SJSA1 (cell line): ENCODE measurements around the gene HSPB9. TPM values are rescaled to one million over a fixed set of nuclear protein-coding genes. Genes with fewer than 3 reads are reported as not detected.

Experiments
- DNase-seq, 2 experiments: peaks; one replicate each; pipeline ENCODE4 v3.0.0-alpha.2; 2015 to 2020; ENCODE audit warnings: low spot score in 2 of 2, low read depth in 1 of 2
- H3K27ac ChIP-seq: fragments of 250-450 bp; sonication (Bioruptor Pico); 2 replicates; pipeline ENCODE4 v1.5.1; 2020; ENCODE audit warnings: mild to moderate bottlenecking, moderate library complexity
- H3K27me3 ChIP-seq: fragments of 250-450 bp; sonication (Bioruptor Pico); replicated peaks from 2 replicates; pipeline ENCODE4 v1.5.1; 2020; ENCODE audit warnings: mild to moderate bottlenecking, moderate library complexity
- H3K36me3 ChIP-seq: fragments of 250-450 bp; sonication (Bioruptor Pico); 2 replicates; pipeline ENCODE4 v1.5.1; 2020; ENCODE audit warnings: mild to moderate bottlenecking
- H3K4me1 ChIP-seq: fragments of 250-450 bp; sonication (Bioruptor Pico); replicated peaks from 2 replicates; pipeline ENCODE4 v1.6.1; 2021; ENCODE audit warnings: mild to moderate bottlenecking
- H3K4me3 ChIP-seq: fragments of 250-450 bp; sonication (Bioruptor Pico); 2 replicates; pipeline ENCODE4 v1.5.1; 2020; ENCODE audit warnings: mild to moderate bottlenecking
- H3K9me3 ChIP-seq: fragments of 250-450 bp; sonication (Bioruptor Pico); replicated peaks from 2 replicates; pipeline ENCODE4 v1.5.1; 2020; ENCODE audit warnings: mild to moderate bottlenecking
- total RNA-seq: library from RNA; depleted of rRNA; stranded (reverse); fragments of >200 nt; shearing (Covaris generic); gene quantifications from 2 replicates; pipeline ENCODE4 v1.2.3, GENCODE V29; 2014

Gene HSPB9
- total RNA-seq, 1 experiment from 2014 or later: not detected

- H3K27ac ChIP-seq: no peak overlapping the region
- H3K4me3 ChIP-seq: peak overlapping the region; percentile 40
- no peak for DNase-seq
- H3K4me1 ChIP-seq: peaks cover 10% of the 10 kb centered on the region
- no peaks in the 10 kb centered on the region for H3K9me3 ChIP-seq
- H3K27me3 ChIP-seq: no peaks in the 10 kb centered on the region
- peaks cover 44% of the 10 kb centered on the region for H3K36me3 ChIP-seq
These were observed 2.3 kb upstream of the HSPB9 start for GRCh38 chr17:42120161-42120769.

- no peaks in the 10 kb centered on the region for H3K27me3 ChIP-seq
- peak within 1 kb of the TSS; percentile 40 for H3K4me3 ChIP-seq
- peak; percentile 48 to 77 for DNase-seq
- no peaks in the 10 kb centered on the region for H3K9me3 ChIP-seq
- H3K4me1 ChIP-seq: peaks cover 10% of the 10 kb centered on the region
- peaks cover 47% of the 10 kb centered on the region for H3K36me3 ChIP-seq
- H3K27ac ChIP-seq: no peak within 1 kb of the TSS
These were observed 1.5 kb upstream of the HSPB9 start, which contains the start of gene KAT2A for GRCh38 chr17:42120770-42121769. Gene KAT2A, minus strand, starts transcription at chr17:42121367. Its CDS starts 63 bp downstream, at chr17:42121304.

DNA sequence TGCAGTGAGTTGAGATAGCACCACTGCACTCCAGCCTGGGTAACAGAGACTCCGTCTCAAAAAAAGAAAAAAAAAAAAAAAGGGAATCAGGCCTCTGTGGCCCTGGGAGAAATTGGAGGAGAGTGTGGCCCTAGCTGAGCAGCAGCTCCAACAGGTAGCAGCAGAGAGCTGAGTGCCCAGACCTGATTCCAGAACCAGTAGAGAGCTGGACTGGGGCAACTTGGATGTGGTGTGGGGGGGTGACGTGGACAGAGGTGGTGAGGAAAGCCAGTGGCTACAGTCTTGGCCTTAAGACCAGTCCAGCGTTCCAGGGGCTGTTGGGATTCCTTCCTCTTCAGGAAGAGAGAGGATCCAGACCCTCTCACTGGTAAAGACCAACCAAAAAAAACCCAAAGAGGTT, 1.7 kb downstream of the HSPB9 start:
- H3K27me3 ChIP-seq: no peaks in the 10 kb centered on the region
- no peak for DNase-seq
- H3K27ac ChIP-seq: no peak overlapping the region
- no peak overlapping the region for H3K4me3 ChIP-seq
- peaks cover 10% of the 10 kb centered on the region for H3K4me1 ChIP-seq
- no peaks in the 10 kb centered on the region for H3K9me3 ChIP-seq
- peaks cover 55% of the 10 kb centered on the region for H3K36me3 ChIP-seq

- Histone ChIP-seq H3K4me1 (peaks cover 5% of the 10 kb centered on the region), H3K4me3 (no peak overlapping the region), H3K27me3 (no peaks in the 10 kb centered on the region), H3K9me3 (no peaks in the 10 kb centered on the region), H3K36me3 (peaks cover 60% of the 10 kb centered on the region), H3K27ac (no peak overlapping the region)
- no peak for DNase-seq
These were observed 3.0 kb downstream of the HSPB9 start for GRCh38 chr17:42125565-42125964.

DNA sequence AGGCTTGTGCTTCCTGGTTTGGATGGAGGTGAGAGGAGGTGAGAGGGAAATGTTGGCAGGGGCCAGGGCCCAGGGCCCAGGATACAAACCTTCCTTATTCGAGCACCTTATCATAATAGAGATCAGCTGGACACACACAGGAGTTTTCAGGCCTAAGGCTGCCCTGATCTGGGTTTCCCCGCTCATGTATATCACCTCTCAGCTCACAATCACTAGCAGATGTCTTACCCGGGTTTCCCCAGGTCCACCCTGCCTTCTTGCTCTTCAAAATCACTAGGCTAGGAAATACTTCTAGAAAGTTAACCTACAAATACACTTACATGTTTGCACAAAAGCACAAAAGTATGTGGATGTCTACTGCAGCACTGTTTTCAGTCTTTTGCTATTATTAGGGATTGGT, 4.2 kb downstream of the HSPB9 start:
- Histone ChIP-seq H3K4me3 (no peak overlapping the region), H3K36me3 (peaks cover 72% of the 10 kb centered on the region), H3K4me1 (no peaks in the 10 kb centered on the region; the same call in none of the 2 replicates), H3K27ac (no peak overlapping the region), H3K9me3 (no peaks in the 10 kb centered on the region), H3K27me3 (no peaks in the 10 kb centered on the region)
- no peak for DNase-seq

- Histone ChIP-seq H3K4me3 (no peak overlapping the region), H3K4me1 (no peaks in the 10 kb centered on the region; the same call in none of the 2 replicates), H3K27ac (no peak overlapping the region), H3K36me3 (peaks cover 74% of the 10 kb centered on the region), H3K27me3 (no peaks in the 10 kb centered on the region), H3K9me3 (no peaks in the 10 kb centered on the region)
- DNase-seq: no peak
These were observed 4.8 kb downstream of the HSPB9 start for GRCh38 chr17:42127414-42127813.

DNA sequence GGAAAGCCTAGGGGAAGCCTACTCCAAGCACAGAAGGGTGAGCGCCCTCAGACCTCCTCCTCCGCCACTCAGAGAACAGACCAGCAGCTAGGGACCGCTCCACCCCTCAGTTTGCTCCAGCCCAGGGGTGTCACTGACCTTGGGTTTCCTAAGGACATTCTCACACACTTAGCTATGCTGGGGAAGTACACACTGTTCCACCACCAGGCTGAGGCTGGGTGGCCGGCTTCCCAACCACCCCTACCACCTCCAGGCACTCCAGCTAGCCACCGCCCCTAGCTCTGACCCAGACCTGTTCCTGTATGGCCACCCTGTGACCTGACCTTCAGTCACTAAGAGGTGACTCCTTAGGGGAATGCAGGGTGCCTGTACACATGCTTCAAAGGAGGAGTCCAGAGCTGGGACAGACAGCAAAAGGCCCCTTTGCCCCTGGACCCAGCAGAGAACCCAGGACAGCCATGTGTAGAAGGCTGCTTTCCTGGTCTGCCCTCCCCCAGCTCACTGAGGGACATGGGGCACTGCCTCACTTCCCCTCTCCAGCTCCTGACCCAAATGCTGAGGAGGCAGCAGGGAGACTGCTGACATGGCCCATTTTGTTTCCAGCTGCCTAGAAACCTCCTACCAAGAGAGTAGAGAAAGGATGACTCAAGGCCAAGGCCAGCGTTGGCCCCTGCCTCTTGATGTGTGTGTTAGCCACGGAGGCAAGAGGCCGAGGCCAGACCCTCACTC, 6.7 kb downstream of the HSPB9 start:
- Histone ChIP-seq H3K4me1 (peaks cover 13% of the 10 kb centered on the region), H3K4me3 (no peak overlapping the region), H3K27me3 (no peaks in the 10 kb centered on the region), H3K9me3 (no peaks in the 10 kb centered on the region), H3K27ac (no peak overlapping the region), H3K36me3 (peaks cover 67% of the 10 kb centered on the region)
- DNase-seq: no peak

- no peak overlapping the region for H3K27ac ChIP-seq
- no peaks in the 10 kb centered on the region for H3K9me3 ChIP-seq
- H3K4me3 ChIP-seq: no peak overlapping the region
- peaks cover 70% of the 10 kb centered on the region for H3K36me3 ChIP-seq
- DNase-seq: no peak
- peaks cover 15% of the 10 kb centered on the region for H3K4me1 ChIP-seq
- no peaks in the 10 kb centered on the region for H3K27me3 ChIP-seq
These were observed 7.8 kb downstream of the HSPB9 start for GRCh38 chr17:42130310-42130936.

DNA sequence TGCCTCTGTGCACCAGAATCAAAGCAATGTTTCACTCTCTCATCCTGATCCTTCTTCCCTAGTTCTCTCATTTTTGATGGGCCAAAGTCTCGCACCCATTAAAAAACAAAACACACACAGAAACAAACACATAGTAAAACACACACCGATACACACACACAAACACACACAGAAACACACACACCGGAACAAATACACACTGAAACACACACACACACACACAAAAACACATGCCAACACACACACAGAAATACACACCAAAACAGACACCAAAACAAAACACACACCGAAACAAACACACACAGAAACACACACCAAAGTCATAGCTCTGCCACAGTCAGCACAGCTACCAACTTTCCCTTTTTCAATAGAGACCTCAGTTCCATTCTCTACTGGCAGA, 8.6 kb downstream of the HSPB9 start:
- no peaks in the 10 kb centered on the region for H3K27me3 ChIP-seq
- H3K4me1 ChIP-seq: peaks cover 24% of the 10 kb centered on the region
- H3K9me3 ChIP-seq: no peaks in the 10 kb centered on the region
- H3K4me3 ChIP-seq: no peak overlapping the region
- no peak for DNase-seq
- H3K27ac ChIP-seq: no peak overlapping the region
- peaks cover 69% of the 10 kb centered on the region for H3K36me3 ChIP-seq

DNA sequence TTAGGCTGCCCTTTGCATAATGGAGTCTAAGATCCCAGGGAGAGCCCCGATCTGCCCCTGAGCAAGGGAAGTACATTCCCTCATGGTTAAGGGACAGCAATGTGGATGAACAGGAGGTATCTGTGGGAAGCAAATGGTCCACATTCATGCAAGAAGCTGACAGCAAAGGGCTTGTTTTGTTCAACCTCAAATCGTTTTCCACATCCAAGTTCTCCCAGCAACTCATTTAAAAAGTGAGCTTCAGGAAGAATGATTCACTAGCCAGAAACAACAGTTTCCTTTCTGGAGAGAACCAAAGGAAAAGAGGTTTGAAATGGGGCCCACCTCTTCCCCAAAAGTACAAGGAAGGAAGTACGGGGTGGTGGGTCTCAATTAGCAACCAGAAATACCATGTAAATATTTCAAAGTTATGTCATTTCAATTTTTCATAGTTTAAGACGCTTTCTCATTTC, 9.4 kb downstream of the HSPB9 start:
- H3K4me1 ChIP-seq: peaks cover 24% of the 10 kb centered on the region
- no peak for DNase-seq
- no peaks in the 10 kb centered on the region for H3K27me3 ChIP-seq
- H3K27ac ChIP-seq: no peak overlapping the region
- no peaks in the 10 kb centered on the region for H3K9me3 ChIP-seq
- peaks cover 70% of the 10 kb centered on the region for H3K36me3 ChIP-seq
- no peak overlapping the region for H3K4me3 ChIP-seq

- Histone ChIP-seq H3K27me3 (no peaks in the 10 kb centered on the region), H3K4me1 (peaks cover 24% of the 10 kb centered on the region), H3K27ac (no peak overlapping the region), H3K4me3 (no peak overlapping the region), H3K36me3 (peaks cover 66% of the 10 kb centered on the region), H3K9me3 (no peaks in the 10 kb centered on the region)
- peak; percentile 55 to 69 for DNase-seq
These were observed 10.3 kb downstream of the HSPB9 start for GRCh38 chr17:42132941-42133340.

DNA sequence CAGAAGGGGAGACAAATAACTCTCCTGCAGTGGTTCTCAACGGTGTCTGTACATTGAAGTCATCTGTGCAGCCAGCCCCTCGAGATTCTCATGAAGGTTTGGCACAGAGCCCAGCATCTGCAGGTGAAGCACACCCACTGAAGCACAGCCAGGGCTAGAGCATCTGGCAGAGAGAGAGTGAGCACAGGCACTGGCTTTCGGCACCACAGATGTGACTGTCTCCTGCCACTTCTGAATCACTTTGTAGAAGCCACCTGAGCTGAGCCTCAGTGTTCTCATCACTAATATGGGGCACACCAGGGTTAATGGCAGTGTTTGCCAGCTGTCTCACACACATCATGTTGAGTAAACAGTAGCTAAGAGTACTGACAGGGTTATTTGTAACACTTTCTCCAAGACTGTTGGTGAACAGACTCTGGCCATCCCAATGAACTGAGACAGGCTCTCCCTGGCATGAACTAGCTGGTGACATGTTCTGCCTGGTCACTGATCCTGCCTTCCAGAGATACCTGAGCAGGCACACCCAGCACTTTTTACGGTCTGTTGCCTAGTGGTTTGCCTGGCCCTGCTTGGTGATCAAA, 10.9 kb downstream of the HSPB9 start:
- H3K4me3 ChIP-seq: no peak overlapping the region
- H3K4me1 ChIP-seq: peaks cover 24% of the 10 kb centered on the region
- H3K27ac ChIP-seq: no peak overlapping the region
- no peak for DNase-seq
- peaks cover 60% of the 10 kb centered on the region for H3K36me3 ChIP-seq
- H3K9me3 ChIP-seq: no peaks in the 10 kb centered on the region
- no peaks in the 10 kb centered on the region for H3K27me3 ChIP-seq

DNA sequence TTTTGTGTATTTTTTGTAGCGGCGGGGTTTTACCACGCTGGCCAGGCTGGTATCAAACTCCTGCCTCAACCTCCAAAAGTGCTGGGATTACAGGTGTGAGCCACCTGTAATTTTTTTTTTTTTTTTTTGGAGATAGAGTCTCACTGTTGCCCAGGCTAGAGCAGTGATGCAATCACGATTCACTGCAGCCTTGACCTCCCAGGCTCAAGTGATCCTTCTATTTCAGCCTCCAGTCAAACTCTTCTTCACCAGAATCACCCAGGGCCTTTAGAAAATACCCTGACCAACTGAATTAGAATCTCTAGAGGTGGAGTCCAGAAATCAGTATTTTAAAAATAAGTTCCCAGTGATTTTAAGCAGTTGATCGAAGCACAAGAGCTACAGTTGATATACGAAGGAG, 12.5 kb downstream of the HSPB9 start:
- Histone ChIP-seq H3K4me3 (no peak overlapping the region), H3K9me3 (no peaks in the 10 kb centered on the region), H3K36me3 (peaks cover 51% of the 10 kb centered on the region), H3K27ac (no peak overlapping the region), H3K4me1 (peaks cover 24% of the 10 kb centered on the region), H3K27me3 (no peaks in the 10 kb centered on the region)
- DNase-seq: no peak
